Esophagus (tissue), 2 donors: Measurements from ENCODE around the gene WNK2. TPM values are rescaled to one million over a fixed set of nuclear protein-coding genes. Genes with fewer than 3 reads are reported as not detected.

ENCODE experiments used
- H3K27ac ChIP-seq, 2 donors: one replicate each; pipeline ENCODE4 v1.5.1; 2013; ENCODE audit warnings: low read depth in 2 of 2, mild to moderate bottlenecking in 2 of 2, inconsistent platforms in 1 of 2, low read length in 1 of 2, moderate library complexity in 1 of 2
- H3K27me3 ChIP-seq, 2 donors: one replicate each; pipeline ENCODE4 v1.6.1; 2013; ENCODE audit warnings: low read length in 2 of 2, control low read depth in 1 of 2, mild to moderate bottlenecking in 1 of 2; ENCODE audit not compliant: insufficient read depth in 2 of 2, control insufficient read depth in 1 of 2
- H3K36me3 ChIP-seq, 2 donors: one replicate each; pipeline ENCODE4 v1.6.1; 2013; ENCODE audit warnings: low read length in 1 of 2; ENCODE audit not compliant: control insufficient read depth in 2 of 2, insufficient read depth in 2 of 2
- H3K4me1 ChIP-seq, 2 donors: one replicate each; pipeline ENCODE4 v1.6.1; 2013; ENCODE audit warnings: low read length in 1 of 2; ENCODE audit not compliant: control insufficient read depth in 2 of 2, insufficient read depth in 2 of 2
- H3K4me3 ChIP-seq, 2 donors: one replicate each; pipeline ENCODE4 v1.5.1; 2013; ENCODE audit warnings: low read length in 2 of 2, mild to moderate bottlenecking in 2 of 2, low read depth in 1 of 2, moderate library complexity in 1 of 2
- H3K9me3 ChIP-seq, 2 donors: one replicate each; pipeline ENCODE4 v1.6.1; 2013; ENCODE audit warnings: mild to moderate bottlenecking in 2 of 2, low read depth in 1 of 2, low read length in 1 of 2, moderate library complexity in 1 of 2; ENCODE audit not compliant: control insufficient read depth in 2 of 2, insufficient read depth in 1 of 2
- WGBS, 2 donors: extraction: QIAGEN DNeasy Blood & Tissue Kit; methylation state at CpG; one replicate each; pipeline ENCODE4 v1.1.7; 2013; 5-methylcytosine and 5-hydroxymethylcytosine counted together
- polyA plus RNA-seq, 2 donors: library from polyadenylated mRNA; stranded (reverse); fragments of 200-250 nt; gene quantifications; one replicate each; pipeline ENCODE4 v1.2.3, GENCODE V29; 2013
- donor health status: healthy with polysubstance abuse.
- donor health status: Bipolar disorder and iron deficiency.

The WNK2 gene
- polyA plus RNA-seq, 2 donors = 2.1 to 3.4 TPM

- Histone ChIP-seq H3K27ac (no peak overlapping the region), H3K9me3 (no peaks in the 10 kb centered on the region), H3K36me3 (no peaks in the 10 kb centered on the region), H3K4me3 (no peak overlapping the region), H3K27me3 (no peaks in the 10 kb centered on the region), H3K4me1 (peaks cover 0 to 3% of the 10 kb centered on the region in 2 donors)
- WGBS, 2 donors = 35 to 47% methylated on average over 2 of the region's 2 CpGs
Measured at GRCh38 chr9:93295456-93296076, 111.6 kb downstream of the WNK2 start.

DNA sequence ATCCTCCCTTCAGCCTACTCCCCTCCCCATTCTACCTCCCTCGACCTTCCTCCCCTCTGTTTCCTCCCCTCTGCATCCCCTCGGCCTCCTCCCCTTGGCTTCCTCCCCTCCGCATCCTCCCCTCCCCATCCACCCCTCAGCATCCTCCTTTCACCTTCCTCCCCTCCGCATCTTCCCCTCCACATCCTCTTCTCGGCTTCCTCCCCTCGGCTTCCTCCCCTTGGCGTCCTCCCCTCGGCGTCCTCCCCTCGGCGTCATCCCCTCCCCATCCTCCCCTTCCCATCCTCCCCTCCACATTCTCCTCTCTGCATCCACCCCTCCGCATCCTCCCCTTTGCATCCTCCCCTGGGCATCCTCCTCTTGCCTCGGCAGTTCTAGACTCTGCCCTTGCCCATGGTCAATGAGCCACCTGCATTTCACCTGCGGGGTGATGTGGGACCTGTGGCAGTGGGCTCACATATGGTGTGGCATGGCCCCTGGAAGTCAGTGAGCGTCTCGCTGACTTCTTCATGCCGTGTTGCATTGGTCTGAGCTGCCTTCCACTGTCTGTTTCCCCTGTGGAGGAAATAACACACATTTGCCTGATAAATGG, 113.0 kb downstream of the WNK2 start:
- Histone ChIP-seq H3K27ac (no peak overlapping the region), H3K9me3 (no peaks in the 10 kb centered on the region), H3K4me1 (peaks cover 0 to 3% of the 10 kb centered on the region in 2 donors), H3K27me3 (no peaks in the 10 kb centered on the region), H3K36me3 (no peaks in the 10 kb centered on the region), H3K4me3 (no peak overlapping the region)
- 64 to 71% methylated on average over 17 of the region's 17 CpGs for WGBS, 2 donors

DNA sequence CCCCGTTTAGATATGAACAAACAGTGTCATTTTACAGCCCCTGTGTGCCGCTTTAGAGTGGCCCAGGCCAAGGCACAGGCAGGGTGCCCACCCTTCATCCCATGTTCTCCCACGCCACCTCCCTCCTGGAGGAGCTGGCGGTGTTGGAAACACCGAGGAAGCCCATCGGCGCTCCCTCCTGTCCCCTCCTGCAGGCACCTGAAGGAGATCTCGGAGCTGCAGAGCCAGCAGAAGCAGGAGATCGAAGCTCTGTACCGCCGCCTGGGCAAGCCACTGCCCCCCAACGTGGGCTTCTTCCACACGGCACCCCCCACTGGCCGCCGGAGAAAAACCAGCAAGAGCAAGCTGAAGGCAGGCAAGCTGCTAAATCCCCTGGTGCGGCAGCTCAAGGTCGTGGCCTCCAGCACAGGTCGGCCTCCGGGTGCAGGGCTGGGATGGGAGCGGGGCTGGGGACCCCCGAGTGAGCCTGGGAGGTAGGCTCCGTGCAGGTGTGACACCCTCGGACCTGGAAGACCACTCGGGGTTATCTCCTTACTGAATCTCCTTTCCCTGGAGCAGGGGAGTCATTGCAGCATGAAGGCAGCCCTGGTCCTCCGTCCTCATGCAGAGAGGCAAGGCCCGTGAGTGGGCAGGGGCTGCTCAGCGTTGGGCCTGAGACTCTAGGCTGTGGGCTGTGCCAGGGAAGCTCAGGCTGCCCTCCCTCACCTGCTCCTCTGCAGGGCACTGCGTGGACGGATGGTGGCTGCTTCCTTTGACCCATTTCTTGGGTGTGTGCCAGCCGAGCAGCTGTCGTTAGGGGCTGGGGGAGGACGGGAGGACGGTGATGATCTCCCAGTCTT, 113.9 kb downstream of the WNK2 start:
- Histone ChIP-seq H3K27ac (no peak overlapping the region), H3K36me3 (no peaks in the 10 kb centered on the region)
- WGBS, 2 donors = 73 to 79% methylated on average over 32 to 33 of the region's 33 CpGs

DNA sequence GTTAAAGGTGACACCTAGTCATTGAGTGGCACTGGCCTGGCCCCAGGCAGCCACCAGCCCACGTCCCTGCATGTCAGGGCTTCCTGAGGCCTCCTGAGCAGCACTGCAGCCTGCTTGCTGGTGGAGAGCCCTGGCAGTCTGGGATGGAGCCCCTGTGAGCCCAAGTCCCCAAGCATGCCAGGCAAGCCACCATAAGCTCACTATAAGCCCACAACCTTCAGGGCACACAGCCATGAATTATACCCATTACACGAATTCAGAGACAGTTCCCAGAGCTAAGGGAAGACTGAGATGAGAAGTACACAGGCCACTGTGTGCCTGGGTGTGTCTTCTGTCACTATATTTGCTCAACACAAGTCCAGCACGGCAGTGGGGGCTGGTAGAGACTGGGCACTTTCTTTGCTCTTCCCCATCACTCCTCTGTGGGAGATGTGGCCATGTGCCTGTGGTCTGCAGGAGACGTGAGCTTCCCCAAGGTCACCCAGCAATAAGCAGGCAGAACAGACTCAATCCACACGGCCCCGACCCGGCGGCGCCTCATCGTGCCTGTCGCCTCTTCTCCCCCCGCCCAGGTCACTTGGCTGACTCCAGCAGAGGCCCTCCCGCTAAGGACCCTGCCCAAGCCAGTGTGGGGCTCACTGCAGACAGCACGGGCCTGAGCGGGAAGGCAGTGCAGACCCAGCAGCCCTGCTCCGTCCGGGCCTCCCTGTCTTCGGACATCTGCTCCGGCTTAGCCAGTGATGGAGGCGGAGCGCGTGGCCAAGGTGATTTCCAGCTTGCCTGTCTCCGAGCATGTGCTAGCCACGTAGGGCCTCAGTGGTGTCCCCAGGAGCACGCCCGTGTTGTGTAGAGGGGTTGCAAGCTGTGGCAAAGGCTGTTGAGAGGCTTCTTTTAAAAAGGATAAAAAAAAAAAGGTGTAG, 114.8 kb downstream of the WNK2 start:
- Histone ChIP-seq H3K4me3 (no peak overlapping the region), H3K4me1 (peaks cover 0 to 3% of the 10 kb centered on the region in 2 donors), H3K9me3 (no peaks in the 10 kb centered on the region), H3K27ac (no peak overlapping the region), H3K27me3 (no peaks in the 10 kb centered on the region), H3K36me3 (no peaks in the 10 kb centered on the region)
- WGBS, 2 donors = 80% methylated on average over 26 of the region's 26 CpGs

More for the DNA sequence above, 113.9 kb downstream of the WNK2 start:
- Histone ChIP-seq H3K9me3 (no peaks in the 10 kb centered on the region), H3K4me3 (no peak overlapping the region), H3K27me3 (no peaks in the 10 kb centered on the region), H3K4me1 (peaks cover 0 to 3% of the 10 kb centered on the region in 2 donors)

DNA sequence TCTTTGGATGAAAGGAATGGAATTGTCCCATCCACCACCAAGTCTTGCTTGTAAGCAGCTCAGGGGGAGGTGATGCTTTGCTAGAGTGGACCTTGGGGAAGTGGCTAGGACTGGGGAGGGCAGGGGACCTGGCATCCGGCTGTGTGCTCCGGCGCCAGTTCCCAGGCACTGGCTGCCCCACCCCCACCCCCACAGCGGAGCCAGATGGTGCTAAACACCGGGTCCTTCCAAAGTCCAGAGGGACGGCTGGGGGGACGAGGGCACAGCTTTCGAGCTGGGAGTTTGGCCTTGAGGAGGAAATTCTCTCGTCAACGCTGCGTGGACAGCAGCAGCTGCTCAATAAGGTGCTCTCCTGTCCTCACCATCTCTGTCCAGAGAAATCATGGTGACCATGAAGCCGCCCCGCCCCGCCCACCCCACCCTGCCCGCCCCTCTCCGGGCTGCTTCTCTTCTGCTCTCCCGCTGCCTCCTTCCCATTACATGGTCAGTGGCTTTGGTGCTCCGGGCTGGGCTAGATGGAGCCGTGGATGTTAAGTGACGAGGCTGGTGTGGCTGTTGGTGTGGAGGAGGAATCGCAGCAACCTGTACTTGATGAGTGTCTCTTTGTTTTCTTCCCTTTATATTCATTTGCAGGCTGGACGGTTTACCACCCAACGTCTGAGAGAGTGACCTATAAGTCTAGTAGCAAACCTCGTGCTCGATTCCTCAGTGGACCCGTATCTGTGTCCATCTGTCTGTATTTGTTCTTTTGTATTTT, 115.7 kb downstream of the WNK2 start:
- Histone ChIP-seq H3K4me1 (peaks cover 0 to 3% of the 10 kb centered on the region in 2 donors), H3K36me3 (no peaks in the 10 kb centered on the region), H3K27ac (no peak overlapping the region), H3K9me3 (no peaks in the 10 kb centered on the region), H3K4me3 (no peak overlapping the region), H3K27me3 (no peaks in the 10 kb centered on the region)
- WGBS, 2 donors = 68 to 83% methylated on average over 25 to 26 of the region's 26 CpGs

DNA sequence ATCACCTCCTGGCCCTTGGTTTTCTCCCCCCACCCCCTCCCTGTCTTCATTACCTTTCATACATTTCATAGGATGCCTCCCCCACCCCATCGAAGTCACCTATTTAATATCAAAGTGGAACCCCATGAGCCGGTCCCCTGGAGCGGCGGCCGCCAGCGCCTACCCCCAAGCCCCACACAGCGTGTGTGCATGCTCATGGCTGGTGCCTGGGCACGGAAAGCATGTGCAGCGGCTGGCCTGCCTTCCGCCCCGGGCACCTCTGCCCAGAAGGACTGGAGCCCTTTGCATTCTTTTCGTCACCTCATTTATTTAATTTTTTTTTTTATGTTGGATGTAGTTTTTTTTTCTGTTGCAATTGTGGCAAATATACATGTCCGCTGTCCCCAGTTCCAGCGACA, 116.2 kb downstream of the WNK2 start:
- Histone ChIP-seq H3K9me3 (no peaks in the 10 kb centered on the region), H3K27ac (no peak overlapping the region), H3K4me1 (no peaks in the 10 kb centered on the region), H3K4me3 (no peak overlapping the region), H3K36me3 (no peaks in the 10 kb centered on the region), H3K27me3 (no peaks in the 10 kb centered on the region)
- WGBS, 2 donors = 86 to 94% methylated on average over 14 of the region's 14 CpGs

- WGBS, 2 donors = 77% methylated on average over 12 of the region's 12 CpGs
- no peaks in the 10 kb centered on the region for H3K36me3 ChIP-seq
- no peaks in the 10 kb centered on the region for H3K4me1 ChIP-seq
- H3K9me3 ChIP-seq = no peaks in the 10 kb centered on the region
- H3K27me3 ChIP-seq = no peaks in the 10 kb centered on the region
- H3K27ac ChIP-seq = no peak overlapping the region
- H3K4me3 ChIP-seq = no peak overlapping the region
Measured at GRCh38 chr9:93300585-93301081, 116.7 kb downstream of the WNK2 start.

DNA sequence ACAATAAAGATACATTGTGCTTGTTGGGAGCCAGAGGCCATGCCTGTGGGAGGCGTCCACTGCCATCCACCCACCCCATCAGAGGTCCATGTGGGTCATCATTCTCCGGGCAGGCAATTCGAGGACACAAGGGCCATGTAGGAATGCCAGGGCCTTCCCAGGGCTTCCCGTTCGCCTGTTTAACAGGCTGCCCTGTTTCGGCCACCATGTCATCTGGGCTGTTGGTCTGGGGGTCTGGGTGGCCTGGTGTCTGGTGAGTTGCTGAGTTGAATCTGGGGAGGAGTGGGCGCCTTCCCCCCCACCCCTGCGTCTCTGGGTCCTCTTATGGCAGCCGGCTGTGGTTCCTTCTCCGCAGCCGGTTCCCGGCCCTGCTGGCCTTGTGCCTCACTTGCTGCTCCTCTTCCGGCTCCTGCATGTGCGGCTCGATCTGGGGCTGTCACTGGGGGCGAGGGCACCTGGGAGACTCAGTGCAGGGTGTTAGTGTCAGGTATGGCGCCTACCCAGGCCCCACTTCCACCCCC, 117.4 kb downstream of the WNK2 start:
- 90 to 91% methylated on average over 17 of the region's 17 CpGs for WGBS, 2 donors
- H3K27ac ChIP-seq = no peak overlapping the region
- H3K4me3 ChIP-seq = no peak overlapping the region
- no peaks in the 10 kb centered on the region for H3K4me1 ChIP-seq
- no peaks in the 10 kb centered on the region for H3K36me3 ChIP-seq
- no peaks in the 10 kb centered on the region for H3K27me3 ChIP-seq
- H3K9me3 ChIP-seq = no peaks in the 10 kb centered on the region
